ENCODE measurements around the gene PDXK.

DNA sequence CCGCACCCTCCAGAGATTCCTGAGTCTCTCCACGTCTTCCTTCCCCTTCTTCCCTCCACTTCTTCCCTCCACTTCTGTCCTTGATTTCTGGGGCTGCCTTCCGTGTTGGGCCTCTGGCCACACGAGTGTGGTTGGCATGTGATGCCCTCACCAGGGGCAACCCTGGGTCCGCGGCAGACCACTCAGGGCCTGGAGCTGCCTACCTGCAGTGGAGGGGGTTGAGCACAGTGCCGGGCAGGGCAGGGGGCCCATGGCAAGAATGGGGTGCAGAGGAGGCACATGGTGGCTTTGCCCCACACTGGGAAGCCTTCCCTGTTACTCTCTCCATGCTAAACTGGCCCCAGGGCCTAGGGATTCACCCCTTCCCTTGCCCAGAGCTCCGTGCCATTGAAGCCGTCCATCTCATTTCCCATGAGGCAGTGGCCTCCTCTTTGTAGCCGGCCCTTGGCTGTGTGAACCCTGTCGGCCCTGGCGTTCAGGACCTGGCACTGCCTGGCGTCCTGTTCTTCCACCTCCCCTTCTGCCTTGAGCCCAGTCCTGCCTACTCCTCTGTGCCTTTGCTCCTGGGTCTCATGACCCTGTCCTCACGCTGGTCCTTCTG, 83.9 kb downstream of the PDXK start:
- TF ChIP-seq, protein P1, sequence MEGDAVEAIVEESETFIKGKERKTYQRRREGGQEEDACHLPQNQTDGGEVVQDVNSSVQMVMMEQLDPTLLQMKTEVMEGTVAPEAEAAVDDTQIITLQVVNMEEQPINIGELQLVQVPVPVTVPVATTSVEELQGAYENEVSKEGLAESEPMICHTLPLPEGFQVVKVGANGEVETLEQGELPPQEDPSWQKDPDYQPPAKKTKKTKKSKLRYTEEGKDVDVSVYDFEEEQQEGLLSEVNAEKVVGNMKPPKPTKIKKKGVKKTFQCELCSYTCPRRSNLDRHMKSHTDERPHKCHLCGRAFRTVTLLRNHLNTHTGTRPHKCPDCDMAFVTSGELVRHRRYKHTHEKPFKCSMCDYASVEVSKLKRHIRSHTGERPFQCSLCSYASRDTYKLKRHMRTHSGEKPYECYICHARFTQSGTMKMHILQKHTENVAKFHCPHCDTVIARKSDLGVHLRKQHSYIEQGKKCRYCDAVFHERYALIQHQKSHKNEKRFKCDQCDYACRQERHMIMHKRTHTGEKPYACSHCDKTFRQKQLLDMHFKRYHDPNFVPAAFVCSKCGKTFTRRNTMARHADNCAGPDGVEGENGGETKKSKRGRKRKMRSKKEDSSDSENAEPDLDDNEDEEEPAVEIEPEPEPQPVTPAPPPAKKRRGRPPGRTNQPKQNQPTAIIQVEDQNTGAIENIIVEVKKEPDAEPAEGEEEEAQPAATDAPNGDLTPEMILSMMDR (optimal IDR thresholded peaks at IDR 0.05 in 1 of 3, IDR thresholded peaks at IDR 0.05 in 1 of 3, conservative IDR thresholded peaks at IDR 0.05 in 1 of 3; ENCODE audit: extremely low read depth in 1 of 3, insufficient read depth in 2 of 3, low read length in 3 of 3) = no peak
- TF ChIP-seq EZH2 (IDR thresholded peaks at IDR 0.05; ENCODE audit: low read length) = no peak
